K562 (cell line): ENCODE measurements around the gene NUCKS1. TPM values are rescaled to one million over a fixed set of nuclear protein-coding genes. Genes with fewer than 3 reads are reported as not detected.

ENCODE experiments used
- ATAC-seq: fragments of 200-7000 bp; cut with Tn5 transposase; 3 replicates; pipeline ENCODE4 v1.9.1; 2020; ENCODE audit warnings: moderate library complexity
- BruUV-seq: library from RNA; stranded (reverse); fragments of 400-500 nt; replicated peaks from 2 replicates; lab custom pipeline; 2021; lab: Mats Ljungman, UMichigan
- CTCF ChIA-PET: fragments of 300-600 bp; formaldehyde crosslinking; extraction: SDS; loops from one replicate; lab custom pipeline; 2021; ENCODE audit warnings: low intra/inter-chr PET ratio; lab: Yijun Ruan, JAX
- POLR2A ChIA-PET: fragments of 300-600, 350-650 bp; sonication (Branson Sonifier 250); formaldehyde crosslinking; extraction: SDS; loops from one replicate; lab custom pipeline; 2021; ENCODE audit warnings: antibody characterized with exemption, inconsistent platforms; lab: Yijun Ruan, JAX
- DNase-seq, 4 experiments: peaks; one replicate each; pipeline versions ENCODE4 v3.0.0 to v3.0.0-alpha.2; 2011 to 2018; ENCODE audit warnings: low spot score in 3 of 4, mixed read lengths in 3 of 4; ENCODE audit errors: extremely low read depth in 1 of 4
- FAIRE-seq: peaks from 2 replicates; lab custom pipeline; 2011; peaks lifted over from hg19 to GRCh38; lab: Jason Lieb, UNC
- H2AFZ ChIP-seq: 2 replicates; pipeline ENCODE4 v1.6.0; 2011; ENCODE audit warnings: low read depth, low read length, control low read depth, inconsistent platforms
- H3K27ac ChIP-seq: fragments of 200-600 bp; 3 replicates; pipeline ENCODE4 v1.8.0; 2011; ENCODE audit warnings: low read depth, mild to moderate bottlenecking, control low read depth, inconsistent platforms, low read length, moderate library complexity, mixed read lengths; ENCODE audit errors: extremely low read depth
- H3K27me3 ChIP-seq, 2 experiments: fragments of 300-600 bp in 1 of 2; 2 replicates in 1 of 2; 3 replicates in 1 of 2; pipeline versions ENCODE4 v1.6.0 to v1.8.0; 2011; ENCODE audit warnings: inconsistent platforms in 2 of 2, low read length in 2 of 2, mild to moderate bottlenecking in 1 of 2, mixed read lengths in 1 of 2, moderate library complexity in 1 of 2; ENCODE audit not compliant: control insufficient read depth in 2 of 2, insufficient read depth in 2 of 2
- H3K36me3 ChIP-seq: fragments of 300-600 bp; 3 replicates; pipeline ENCODE4 v1.8.0; 2011; ENCODE audit warnings: mild to moderate bottlenecking, low read length, inconsistent platforms; ENCODE audit not compliant: control insufficient read depth, insufficient read depth
- H3K4me1 ChIP-seq, 2 experiments: fragments of 200-600 bp in 1 of 2; replicated peaks in 1 of 2; 2 replicates in 1 of 2; 3 replicates in 1 of 2; pipeline versions ENCODE4 v1.5.1 to v1.8.0; 2011; ENCODE audit warnings: inconsistent platforms in 2 of 2, low read length in 2 of 2, mild to moderate bottlenecking in 1 of 2, mixed read lengths in 1 of 2, moderate library complexity in 1 of 2; ENCODE audit not compliant: control insufficient read depth in 2 of 2, insufficient read depth in 2 of 2
- H3K4me2 ChIP-seq: 2 replicates; pipeline ENCODE4 v1.6.1; 2011; ENCODE audit warnings: low read length, control low read depth, inconsistent platforms, mixed read lengths; ENCODE audit not compliant: insufficient read depth
- H3K4me3 ChIP-seq: fragments of 200-600 bp; sonication (generic), shearing (Covaris generic); 2 replicates; pipeline ENCODE4 v1.5.1; 2016; ENCODE audit warnings: control low read depth, inconsistent platforms
- H3K79me2 ChIP-seq: fragments of 200-600 bp; 3 replicates; pipeline ENCODE4 v1.8.0; 2011; ENCODE audit warnings: low read length, inconsistent platforms; ENCODE audit not compliant: control insufficient read depth, insufficient read depth
- H3K9ac ChIP-seq, 2 experiments: 2 replicates each; pipeline versions ENCODE4 v1.6.0 to v1.6.1; 2011; ENCODE audit warnings: low read depth in 2 of 2, low read length in 2 of 2, control low read depth in 1 of 2, inconsistent platforms in 1 of 2, mild to moderate bottlenecking in 1 of 2, mixed read lengths in 1 of 2; ENCODE audit not compliant: insufficient read depth in 1 of 2
- H3K9me1 ChIP-seq: one replicate; pipeline ENCODE4 v1.6.0; 2011; ENCODE audit warnings: inconsistent platforms, mild to moderate bottlenecking, low read length, moderate library complexity; ENCODE audit not compliant: control insufficient read depth, insufficient read depth
- H3K9me3 ChIP-seq: replicated peaks from 2 replicates; pipeline ENCODE4 v1.5.1; 2011; ENCODE audit warnings: low read depth, low read length, inconsistent platforms; ENCODE audit not compliant: control insufficient read depth, insufficient read depth
- H4K20me1 ChIP-seq: replicated peaks from 2 replicates; pipeline ENCODE4 v1.6.1; 2011; ENCODE audit warnings: low read length, inconsistent platforms, mixed read lengths; ENCODE audit not compliant: control insufficient read depth, insufficient read depth
- BRCA1 ChIP-seq, 2 experiments: fragments of 450-650 bp in 1 of 2; sonication (generic) in 1 of 2; formaldehyde crosslinking in 1 of 2; IDR thresholded peaks; 2 replicates each; pipeline versions ENCODE4 v1.5.0 to v1.6.1; 2017 to 2020; ENCODE audit warnings: mild to moderate bottlenecking in 1 of 2, missing genetic modification reagents in 1 of 2
- GATAD2B ChIP-seq: fragments of 450-650 bp; IDR thresholded peaks from 2 replicates; pipeline ENCODE4 v1.6.1; 2017; ENCODE audit warnings: mild to moderate bottlenecking, borderline replicate concordance
- HDAC2 ChIP-seq: fragments of 450-650 bp; IDR thresholded peaks from 2 replicates; pipeline ENCODE4 v1.6.1; 2016; ENCODE audit warnings: mild to moderate bottlenecking
- KDM1A ChIP-seq, 2 experiments: fragments of 450-650 bp; IDR thresholded peaks; 2 replicates each; pipeline ENCODE4 v1.6.1; 2016; ENCODE audit warnings: mild to moderate bottlenecking in 2 of 2
- RBM25 ChIP-seq: fragments of 200-400 bp; formaldehyde crosslinking; IDR thresholded peaks from 2 replicates; pipeline ENCODE4 v1.6.1; 2018; ENCODE audit warnings: low read length, low read depth, moderate library complexity; ENCODE audit not compliant: severe bottlenecking
- TGIF2 ChIP-seq: sonication (generic); formaldehyde crosslinking; IDR thresholded peaks from 2 replicates; pipeline ENCODE4 v1.8.1; 2022; ENCODE audit warnings: mild to moderate bottlenecking, missing genetic modification reagents, moderate library complexity
- WGBS: fragments of 100-300 bp; shearing (Covaris generic); methylation state at CpG from one replicate; pipeline ENCODE4 v1.1.6; 2016; ENCODE audit warnings: low coverage, mixed read lengths; ENCODE audit not compliant: insufficient coverage; ENCODE audit errors: missing lambda C conversion rate; 5-methylcytosine and 5-hydroxymethylcytosine counted together
- in situ Hi-C: fragments of 300-500 bp; cut with MboI; formaldehyde crosslinking; loops from 4 replicates; pipeline ENCODE4 v1.15.0; 2018; ENCODE audit warnings: inconsistent platforms, mixed read lengths
- intact Hi-C: fragments of 100-400 bp; cut with micrococcal nuclease; formaldehyde crosslinking; loops from 2 replicates; pipeline ENCODE4 v1.14.2; 2022
- polyA plus RNA-seq, 8 experiments: library from polyadenylated mRNA; depleted of rRNA in 4 of 8; stranded (reverse) in 5 of 8; unstranded in 3 of 8; fragments of >200 nt; fragmentation: Nextera tagmentation in 2 of 8; fragmentation: Illumina TruSeq in 1 of 8; extraction: Ambion mirVana in 2 of 8; extraction: Trizol in 1 of 8; gene quantifications; 2 replicates each; pipeline versions ENCODE4 v1.2.1 to v1.2.3, GENCODE V29; 2011 to 2014; ENCODE audit warnings: inconsistent platforms in 1 of 8, missing spikeins in 1 of 8
- total RNA-seq, 7 experiments: library from RNA; depleted of rRNA in 6 of 7; stranded (reverse); fragments of >200 nt in 6 of 7; fragmentation: Illumina TruSeq in 2 of 7; extraction: Trizol in 2 of 7; gene quantifications; 2 replicates each; pipeline versions ENCODE4 v1.2.1 to v1.2.3, GENCODE V29; 2011 to 2021; ENCODE audit warnings: low replicate concordance in 1 of 7

Gene NUCKS1
- total and polyA plus RNA-seq, 9 of the 15 experiments (the other 6 are each of a cell fraction or from before 2014, with no cell fraction given): 66.7 to 244 (median 149) TPM

DNA sequence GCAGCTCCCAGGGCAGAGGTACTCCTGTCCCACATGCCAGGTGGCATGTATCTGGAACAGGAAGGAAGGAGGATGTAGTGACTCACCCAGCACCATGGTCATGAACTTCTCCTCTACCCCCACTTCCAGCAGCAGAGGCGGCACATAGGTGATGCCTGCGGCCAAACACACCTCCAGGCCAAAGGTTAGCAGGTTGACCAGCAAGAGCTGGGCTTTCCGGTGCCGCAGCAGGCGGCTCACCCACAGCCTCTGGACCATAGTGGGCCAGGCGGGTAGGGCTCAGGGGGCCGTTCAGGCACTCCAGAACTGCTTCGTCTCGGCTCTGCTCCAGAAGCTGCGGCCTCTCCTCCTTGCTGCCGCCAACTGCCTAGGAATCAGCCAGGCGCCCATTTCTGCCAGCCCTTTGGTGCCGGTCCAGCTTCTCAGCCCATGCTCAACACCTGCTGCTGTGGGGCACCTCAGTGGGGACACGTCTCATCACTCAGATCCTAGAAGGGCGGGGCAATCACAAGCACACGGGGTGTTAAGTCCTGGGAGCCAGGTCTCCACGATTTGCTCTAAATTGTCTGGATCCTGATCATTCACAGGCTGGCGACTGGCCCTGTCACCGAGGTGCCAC is 85.5 kb downstream of the NUCKS1 start:
- peaks cover 0 to 13% of the 10 kb centered on the region in 2 experiments; a peak in 1 of 5 replicates for H3K27me3 ChIP-seq
- H3K36me3 ChIP-seq: no peaks in the 10 kb centered on the region
- CTCF ChIA-PET: no interaction called here
- H3K4me1 ChIP-seq: peaks cover 10 to 28% of the 10 kb centered on the region in 2 experiments; a peak in 4 of 5 replicates
- no peaks in the 10 kb centered on the region for H3K79me2 ChIP-seq
- intact Hi-C loops: no loop called here
- FAIRE-seq (no peak), DNase-seq (no peak), ATAC-seq (no peak)
- no peaks in the 10 kb centered on the region for H3K9me1 ChIP-seq
- H3K4me2 ChIP-seq: no peak overlapping the region
- no peaks in the 10 kb centered on the region for H3K9me3 ChIP-seq
- H3K4me3 ChIP-seq: no peak overlapping the region
- H4K20me1 ChIP-seq: peaks cover 37% of the 10 kb centered on the region; the same call in 1 of the 2 replicates
- no peak overlapping the region for H3K27ac ChIP-seq
- no peak overlapping the region for H2AFZ ChIP-seq
- WGBS: 45% methylated on average over 19 of the region's 19 CpGs
- no peak overlapping the region for H3K9ac ChIP-seq
- no peak for TF ChIP-seq BRCA1 (IDR thresholded peaks at IDR 0.05)
- TF ChIP-seq BRCA1 (CRISPR knock-in tag; IDR thresholded peaks at IDR 0.05): 0 out of 2 replicates have a peak, but pooled peaks have one; percentile 53
- TF ChIP-seq TGIF2 (CRISPR knock-in tag): no peak
- BruUV-seq: no TSS peak
- POLR2A ChIA-PET: interaction anchor here (0.7 to 1.1 kb wide), 2 partner anchors 14 to 486 kb away, joined by 3 read pairs; no protein-coding TSS in a partner anchor
- in situ Hi-C loops: no loop called here

GRCh38 chr1:205663286-205663936 is 86.6 kb downstream of the NUCKS1 start:
- POLR2A ChIA-PET: interaction anchor here (0.7 to 1.1 kb wide), 2 partner anchors 15 to 49 kb away, joined by 3 read pairs; no protein-coding TSS in a partner anchor
- H3K4me3 ChIP-seq: no peak overlapping the region
- 61% methylated on average over 18 of the region's 18 CpGs for WGBS
- TF ChIP-seq GATAD2B (no peak), RBM25 (peak; percentile 62), KDM1A (IDR thresholded peaks at IDR 0.05) (peak; percentile 26 to 52; a peak in 2 of 4 replicates), HDAC2 (0 out of 2 replicates have a peak, but pooled peaks have one; percentile 29)
- TF ChIP-seq, all 486 proteins: peak for 3
- no peak overlapping the region for H3K27ac ChIP-seq
- in situ Hi-C loops (no loop called here), intact Hi-C loops (no loop called here)
- no peaks in the 10 kb centered on the region for H3K9me3 ChIP-seq
- CTCF ChIA-PET: no interaction called here
- FAIRE-seq (no peak), ATAC-seq (no peak), DNase-seq (no peak)
- peaks cover 2 to 33% of the 10 kb centered on the region in 2 experiments; a peak in 3 of 5 replicates for H3K4me1 ChIP-seq
- H2AFZ ChIP-seq: no peak overlapping the region
- no peaks in the 10 kb centered on the region for H3K9me1 ChIP-seq
- BruUV-seq: no TSS peak
- H3K79me2 ChIP-seq: no peaks in the 10 kb centered on the region
- H3K27me3 ChIP-seq: peaks cover 0 to 16% of the 10 kb centered on the region in 2 experiments; a peak in 1 of 5 replicates
- peaks cover 36% of the 10 kb centered on the region; the same call in 1 of the 2 replicates for H4K20me1 ChIP-seq
- no peaks in the 10 kb centered on the region for H3K36me3 ChIP-seq
- H3K4me2 ChIP-seq: no peak overlapping the region
- no peak overlapping the region for H3K9ac ChIP-seq
